Measurements from ENCODE around the gene ENKD1.

Gene ENKD1

GRCh38 chr16:67637625-67638024, 28.9 kb downstream of the ENKD1 start:
- Histone ChIP-seq H3K27me3 (ENCODE audit: control insufficient read depth, low read length) (no peaks in the 10 kb centered on the region), H3F3A (ENCODE audit: control insufficient read depth, insufficient read depth) (peaks cover 7% of the 10 kb centered on the region; the same call in 1 of the 2 replicates), H3K9me2 (replicated peaks; ENCODE audit: control insufficient read depth, low read length) (no peaks in the 10 kb centered on the region), H3K4me1 (ENCODE audit: control insufficient read depth, low read length) (no peaks in the 10 kb centered on the region), H4K20me1 (ENCODE audit: control insufficient read depth, insufficient read depth, low read depth, low read length) (no peaks in the 10 kb centered on the region), H3K36me3 (ENCODE audit: control insufficient read depth, low read length) (peaks cover 56% of the 10 kb centered on the region), H3K27ac (ENCODE audit: low read depth, low read length) (no peak overlapping the region), H3K4me3 (ENCODE audit: low read length) (no peak overlapping the region), H3K9me3 (ENCODE audit: control insufficient read depth, insufficient read depth, low read length) (no peaks in the 10 kb centered on the region), H3K4me2 (ENCODE audit: low read length) (no peak overlapping the region), H3K79me2 (ENCODE audit: control insufficient read depth, low read length) (peaks cover 6% of the 10 kb centered on the region)
- TF ChIP-seq CTCF (IDR thresholded peaks at IDR 0.05; ENCODE audit: low read depth, low read length, poor library complexity, severe bottlenecking) = no peak
- no peak for TF ChIP-seq EZH2phosphoT487 (IDR thresholded peaks at IDR 0.05; ENCODE audit: borderline replicate concordance, low read length)

GRCh38 chr16:67636713-67637112, 29.8 kb downstream of the ENKD1 start:
- no peaks in the 10 kb centered on the region for H3K9me2 ChIP-seq (replicated peaks; ENCODE audit: control insufficient read depth, low read length)
- H4K20me1 ChIP-seq (ENCODE audit: control insufficient read depth, insufficient read depth, low read depth, low read length) = no peaks in the 10 kb centered on the region
- TF ChIP-seq EZH2phosphoT487 (IDR thresholded peaks at IDR 0.05; ENCODE audit: borderline replicate concordance, low read length) = no peak
- TF ChIP-seq CTCF (IDR thresholded peaks at IDR 0.05; ENCODE audit: low read depth, low read length, poor library complexity, severe bottlenecking) = no peak
- H3K4me2 ChIP-seq (ENCODE audit: low read length) = no peak overlapping the region
- H3K27ac ChIP-seq (ENCODE audit: low read depth, low read length) = no peak overlapping the region
- H3K79me2 ChIP-seq (ENCODE audit: control insufficient read depth, low read length) = peaks cover 8% of the 10 kb centered on the region
- H3K9me3 ChIP-seq (ENCODE audit: control insufficient read depth, insufficient read depth, low read length) = no peaks in the 10 kb centered on the region
- H3K4me1 ChIP-seq (ENCODE audit: control insufficient read depth, low read length) = no peaks in the 10 kb centered on the region
- H3K36me3 ChIP-seq (ENCODE audit: control insufficient read depth, low read length) = peaks cover 65% of the 10 kb centered on the region
- H3F3A ChIP-seq (ENCODE audit: control insufficient read depth, insufficient read depth) = peaks cover 7% of the 10 kb centered on the region; the same call in 1 of the 2 replicates
- no peaks in the 10 kb centered on the region for H3K27me3 ChIP-seq (ENCODE audit: control insufficient read depth, low read length)
- no peak overlapping the region for H3K4me3 ChIP-seq (ENCODE audit: low read length)

GRCh38 chr16:67632415-67633172, 34.0 kb downstream of the ENKD1 start:
- no peaks in the 10 kb centered on the region for H3K4me1 ChIP-seq (ENCODE audit: control insufficient read depth, low read length)
- no peaks in the 10 kb centered on the region for H3K9me2 ChIP-seq (replicated peaks; ENCODE audit: control insufficient read depth, low read length)
- no peak overlapping the region for H3K4me2 ChIP-seq (ENCODE audit: low read length)
- no peaks in the 10 kb centered on the region for H3F3A ChIP-seq (ENCODE audit: control insufficient read depth, insufficient read depth)
- H3K27ac ChIP-seq (ENCODE audit: low read depth, low read length) = no peak overlapping the region
- no peaks in the 10 kb centered on the region for H3K27me3 ChIP-seq (ENCODE audit: control insufficient read depth, low read length)
- H4K20me1 ChIP-seq (ENCODE audit: control insufficient read depth, insufficient read depth, low read depth, low read length) = no peaks in the 10 kb centered on the region
- H3K9me3 ChIP-seq (ENCODE audit: control insufficient read depth, insufficient read depth, low read length) = no peaks in the 10 kb centered on the region
- no peak for TF ChIP-seq CTCF (IDR thresholded peaks at IDR 0.05; ENCODE audit: low read depth, low read length, poor library complexity, severe bottlenecking)
- TF ChIP-seq EZH2phosphoT487 (IDR thresholded peaks at IDR 0.05; ENCODE audit: borderline replicate concordance, low read length) = no peak
- peaks cover 15% of the 10 kb centered on the region for H3K79me2 ChIP-seq (ENCODE audit: control insufficient read depth, low read length)
- H3K4me3 ChIP-seq (ENCODE audit: low read length) = no peak overlapping the region
- peaks cover 81% of the 10 kb centered on the region for H3K36me3 ChIP-seq (ENCODE audit: control insufficient read depth, low read length)

All from DOHH2 (cell line).